SK-N-MC (cell line): ENCODE results near the gene TELO2.

Experiments
- EZH2 ChIP-seq: fragments of 200-600 bp; sonication (generic); IDR thresholded peaks from one replicate; pipeline ENCODE4 v1.6.1; 2017; ENCODE audit warnings: antibody characterized with exemption
- FOXP2 ChIP-seq: optimal IDR thresholded peaks from 2 replicates; pipeline ENCODE3; 2011; ENCODE audit warnings: mild to moderate bottlenecking, moderate library complexity; ENCODE audit not compliant: insufficient read depth; ENCODE audit errors: extremely low read length, control extremely low read depth
- POLR2AphosphoS5 ChIP-seq: IDR thresholded peaks from 2 replicates; pipeline ENCODE4 v1.6.1; 2012; ENCODE audit warnings: mild to moderate bottlenecking, low read depth, low read length, borderline replicate concordance

GRCh38 chr16:1557074-1557473, 63.9 kb downstream of the TELO2 start:
- TF ChIP-seq EZH2 = no peak
- TF ChIP-seq POLR2AphosphoS5 = no peak
- TF ChIP-seq FOXP2 = no peak
